ENCODE data around the gene NPIPB8. TPM values are rescaled to one million over a fixed set of nuclear protein-coding genes. Genes with fewer than 3 reads are reported as not detected.

The NPIPB8 gene
- total and polyA plus RNA-seq, 2 of the 13 experiments (the other 11 are each of a cell fraction or from before 2014, with no cell fraction given): 0.49 to 2.3 TPM

DNA sequence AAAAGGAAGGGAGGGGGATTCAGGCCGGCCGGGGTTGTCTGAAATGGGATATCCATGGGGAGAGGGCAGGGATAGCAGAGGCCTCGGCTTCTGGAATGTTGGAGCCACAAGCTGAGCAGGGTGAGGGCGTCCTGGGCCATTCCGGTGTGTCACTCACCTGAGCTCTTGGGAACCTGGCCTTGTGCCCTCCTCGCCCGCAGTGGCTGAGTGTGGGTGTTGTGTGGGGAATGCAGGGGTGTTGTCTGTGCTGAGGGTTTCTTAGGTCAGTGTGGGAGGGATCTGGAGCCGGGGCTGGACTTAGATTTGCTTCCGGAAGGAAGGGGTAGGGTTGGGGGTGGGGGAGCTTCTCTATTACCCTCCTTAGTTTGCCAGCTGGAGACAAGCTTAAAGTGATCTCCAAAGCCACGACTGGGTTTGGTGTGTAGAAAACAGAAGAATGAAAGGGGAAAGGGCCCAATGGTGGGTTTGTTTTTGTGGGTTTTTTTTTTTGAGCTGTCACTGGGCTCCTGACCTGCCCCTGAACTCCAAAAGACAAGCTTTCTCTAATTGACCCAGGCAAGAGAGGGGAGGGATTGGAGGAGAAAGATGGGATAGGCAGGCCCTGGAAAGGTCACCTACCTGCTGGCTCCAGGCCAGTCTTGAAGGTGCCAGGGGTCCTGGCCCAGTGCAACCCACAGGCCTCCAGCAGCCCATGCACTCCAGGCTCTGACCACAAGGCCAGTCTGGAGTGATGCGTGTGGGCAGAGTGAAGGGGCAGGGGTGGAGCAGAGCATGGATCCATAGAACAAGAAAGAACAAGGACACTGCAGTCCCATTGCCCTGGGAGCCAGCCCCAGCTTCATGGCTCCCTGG, 40.8 kb upstream of the NPIPB8 start, which contains the start of gene SULT1A2 (continued):
- TF ChIP-seq, protein P1, sequence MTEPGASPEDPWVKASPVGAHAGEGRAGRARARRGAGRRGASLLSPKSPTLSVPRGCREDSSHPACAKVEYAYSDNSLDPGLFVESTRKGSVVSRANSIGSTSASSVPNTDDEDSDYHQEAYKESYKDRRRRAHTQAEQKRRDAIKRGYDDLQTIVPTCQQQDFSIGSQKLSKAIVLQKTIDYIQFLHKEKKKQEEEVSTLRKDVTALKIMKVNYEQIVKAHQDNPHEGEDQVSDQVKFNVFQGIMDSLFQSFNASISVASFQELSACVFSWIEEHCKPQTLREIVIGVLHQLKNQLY (CRISPR knock-in tag; IDR thresholded peaks at IDR 0.05): no peak
- TF ChIP-seq POLR2G (IDR thresholded peaks at IDR 0.05; ENCODE audit: low read depth, low read length) (peak; percentile 80), MAFG (CRISPR knock-in tag; IDR thresholded peaks at IDR 0.05) (no peak), FOXA1 (IDR thresholded peaks at IDR 0.05) (no peak), FOXA1 (CRISPR knock-in tag; IDR thresholded peaks at IDR 0.05) (no peak), ZNF737 (CRISPR knock-in tag; IDR thresholded peaks at IDR 0.05; ENCODE audit: borderline replicate concordance) (no peak), ZNF782 (CRISPR knock-in tag; IDR thresholded peaks at IDR 0.05; ENCODE audit: borderline replicate concordance) (no peak), MZF1 (CRISPR knock-in tag; IDR thresholded peaks at IDR 0.05; ENCODE audit: borderline replicate concordance) (no peak), ZNF33A (CRISPR knock-in tag; IDR thresholded peaks at IDR 0.05; ENCODE audit: borderline replicate concordance) (no peak), ARID2 (CRISPR knock-in tag; IDR thresholded peaks at IDR 0.05; ENCODE audit: borderline replicate concordance) (no peak), U2AF1 (optimal IDR thresholded peaks at IDR 0.05; ENCODE audit: low read depth, low read length) (no peak), SP5 (CRISPR knock-in tag; IDR thresholded peaks at IDR 0.05; ENCODE audit: borderline replicate concordance, low read depth) (0 out of 2 replicates have a peak, but pooled peaks have one; percentile 59), KLF15 (CRISPR knock-in tag; IDR thresholded peaks at IDR 0.05; ENCODE audit: borderline replicate concordance) (no peak), ZFP41 (CRISPR knock-in tag; IDR thresholded peaks at IDR 0.05; ENCODE audit: borderline replicate concordance) (no peak), LCORL (IDR thresholded peaks at IDR 0.05) (no peak), LCORL (CRISPR knock-in tag; IDR thresholded peaks at IDR 0.05) (no peak)
- TF ChIP-seq, protein P2, sequence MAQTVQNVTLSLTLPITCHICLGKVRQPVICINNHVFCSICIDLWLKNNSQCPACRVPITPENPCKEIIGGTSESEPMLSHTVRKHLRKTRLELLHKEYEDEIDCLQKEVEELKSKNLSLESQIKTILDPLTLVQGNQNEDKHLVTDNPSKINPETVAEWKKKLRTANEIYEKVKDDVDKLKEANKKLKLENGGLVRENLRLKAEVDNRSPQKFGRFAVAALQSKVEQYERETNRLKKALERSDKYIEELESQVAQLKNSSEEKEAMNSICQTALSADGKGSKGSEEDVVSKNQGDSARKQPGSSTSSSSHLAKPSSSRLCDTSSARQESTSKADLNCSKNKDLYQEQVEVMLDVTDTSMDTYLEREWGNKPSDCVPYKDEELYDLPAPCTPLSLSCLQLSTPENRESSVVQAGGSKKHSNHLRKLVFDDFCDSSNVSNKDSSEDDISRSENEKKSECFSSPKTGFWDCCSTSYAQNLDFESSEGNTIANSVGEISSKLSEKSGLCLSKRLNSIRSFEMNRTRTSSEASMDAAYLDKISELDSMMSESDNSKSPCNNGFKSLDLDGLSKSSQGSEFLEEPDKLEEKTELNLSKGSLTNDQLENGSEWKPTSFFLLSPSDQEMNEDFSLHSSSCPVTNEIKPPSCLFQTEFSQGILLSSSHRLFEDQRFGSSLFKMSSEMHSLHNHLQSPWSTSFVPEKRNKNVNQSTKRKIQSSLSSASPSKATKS (CRISPR knock-in tag; IDR thresholded peaks at IDR 0.05): no peak
- TF ChIP-seq, protein P3, sequence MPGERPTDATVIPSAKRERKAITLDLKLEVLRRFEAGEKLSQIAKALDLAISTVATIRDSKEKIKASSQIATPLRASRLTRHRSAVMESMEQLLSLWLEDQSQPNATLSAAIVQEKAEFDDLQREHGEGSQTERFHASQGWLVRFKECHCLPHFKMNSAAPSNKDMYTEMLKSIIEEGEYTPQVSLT (CRISPR knock-in tag; IDR thresholded peaks at IDR 0.05; ENCODE audit: borderline replicate concordance, low read depth): no peak
- TF ChIP-seq, protein P4, sequence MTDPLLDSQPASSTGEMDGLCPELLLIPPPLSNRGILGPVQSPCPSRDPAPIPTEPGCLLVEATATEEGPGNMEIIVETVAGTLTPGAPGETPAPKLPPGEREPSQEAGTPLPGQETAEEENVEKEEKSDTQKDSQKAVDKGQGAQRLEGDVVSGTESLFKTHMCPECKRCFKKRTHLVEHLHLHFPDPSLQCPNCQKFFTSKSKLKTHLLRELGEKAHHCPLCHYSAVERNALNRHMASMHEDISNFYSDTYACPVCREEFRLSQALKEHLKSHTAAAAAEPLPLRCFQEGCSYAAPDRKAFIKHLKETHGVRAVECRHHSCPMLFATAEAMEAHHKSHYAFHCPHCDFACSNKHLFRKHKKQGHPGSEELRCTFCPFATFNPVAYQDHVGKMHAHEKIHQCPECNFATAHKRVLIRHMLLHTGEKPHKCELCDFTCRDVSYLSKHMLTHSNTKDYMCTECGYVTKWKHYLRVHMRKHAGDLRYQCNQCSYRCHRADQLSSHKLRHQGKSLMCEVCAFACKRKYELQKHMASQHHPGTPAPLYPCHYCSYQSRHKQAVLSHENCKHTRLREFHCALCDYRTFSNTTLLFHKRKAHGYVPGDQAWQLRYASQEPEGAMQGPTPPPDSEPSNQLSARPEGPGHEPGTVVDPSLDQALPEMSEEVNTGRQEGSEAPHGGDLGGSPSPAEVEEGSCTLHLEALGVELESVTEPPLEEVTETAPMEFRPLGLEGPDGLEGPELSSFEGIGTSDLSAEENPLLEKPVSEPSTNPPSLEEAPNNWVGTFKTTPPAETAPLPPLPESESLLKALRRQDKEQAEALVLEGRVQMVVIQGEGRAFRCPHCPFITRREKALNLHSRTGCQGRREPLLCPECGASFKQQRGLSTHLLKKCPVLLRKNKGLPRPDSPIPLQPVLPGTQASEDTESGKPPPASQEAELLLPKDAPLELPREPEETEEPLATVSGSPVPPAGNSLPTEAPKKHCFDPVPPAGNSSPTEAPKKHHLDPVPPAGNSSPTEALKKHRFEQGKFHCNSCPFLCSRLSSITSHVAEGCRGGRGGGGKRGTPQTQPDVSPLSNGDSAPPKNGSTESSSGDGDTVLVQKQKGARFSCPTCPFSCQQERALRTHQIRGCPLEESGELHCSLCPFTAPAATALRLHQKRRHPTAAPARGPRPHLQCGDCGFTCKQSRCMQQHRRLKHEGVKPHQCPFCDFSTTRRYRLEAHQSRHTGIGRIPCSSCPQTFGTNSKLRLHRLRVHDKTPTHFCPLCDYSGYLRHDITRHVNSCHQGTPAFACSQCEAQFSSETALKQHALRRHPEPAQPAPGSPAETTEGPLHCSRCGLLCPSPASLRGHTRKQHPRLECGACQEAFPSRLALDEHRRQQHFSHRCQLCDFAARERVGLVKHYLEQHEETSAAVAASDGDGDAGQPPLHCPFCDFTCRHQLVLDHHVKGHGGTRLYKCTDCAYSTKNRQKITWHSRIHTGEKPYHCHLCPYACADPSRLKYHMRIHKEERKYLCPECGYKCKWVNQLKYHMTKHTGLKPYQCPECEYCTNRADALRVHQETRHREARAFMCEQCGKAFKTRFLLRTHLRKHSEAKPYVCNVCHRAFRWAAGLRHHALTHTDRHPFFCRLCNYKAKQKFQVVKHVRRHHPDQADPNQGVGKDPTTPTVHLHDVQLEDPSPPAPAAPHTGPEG (CRISPR knock-in tag; IDR thresholded peaks at IDR 0.05): no peak
- TF ChIP-seq, protein P5, sequence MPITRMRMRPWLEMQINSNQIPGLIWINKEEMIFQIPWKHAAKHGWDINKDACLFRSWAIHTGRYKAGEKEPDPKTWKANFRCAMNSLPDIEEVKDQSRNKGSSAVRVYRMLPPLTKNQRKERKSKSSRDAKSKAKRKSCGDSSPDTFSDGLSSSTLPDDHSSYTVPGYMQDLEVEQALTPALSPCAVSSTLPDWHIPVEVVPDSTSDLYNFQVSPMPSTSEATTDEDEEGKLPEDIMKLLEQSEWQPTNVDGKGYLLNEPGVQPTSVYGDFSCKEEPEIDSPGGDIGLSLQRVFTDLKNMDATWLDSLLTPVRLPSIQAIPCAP (CRISPR knock-in tag; IDR thresholded peaks at IDR 0.05; ENCODE audit: low read depth): no peak

Data from HepG2 (cell line).